ENCODE data around the gene CAPZB. TPM values are rescaled to one million over a fixed set of nuclear protein-coding genes. Genes with fewer than 3 reads are reported as not detected.

Gene CAPZB
- polyA plus RNA-seq, 2 donors = 221 to 272 TPM

GRCh38 chr1:19363536-19364152, 121.7 kb downstream of the CAPZB start:
- WGBS, 2 donors = 56 to 64% methylated on average over 8 of the region's 8 CpGs
- Histone ChIP-seq H3K9me3 (ENCODE audit: control insufficient read depth in 2 of 2, insufficient read depth in 1 of 2, low read depth in 1 of 2, low read length in 1 of 2) (no peaks in the 10 kb centered on the region), H3K4me3 (ENCODE audit: low read depth in 1 of 2, low read length in 2 of 2) (no peak overlapping the region), H3K27ac (ENCODE audit: low read depth in 2 of 2, low read length in 1 of 2) (peak overlapping the region; percentile 28 to 67), H3K27me3 (ENCODE audit: control insufficient read depth in 1 of 2, insufficient read depth in 2 of 2, low read length in 2 of 2) (no peaks in the 10 kb centered on the region), H3K4me1 (ENCODE audit: control insufficient read depth in 2 of 2, insufficient read depth in 2 of 2, low read length in 1 of 2) (peaks cover 14 to 28% of the 10 kb centered on the region in 2 donors), H3K36me3 (ENCODE audit: control insufficient read depth in 2 of 2, insufficient read depth in 2 of 2, low read length in 1 of 2) (peaks cover 0 to 5% of the 10 kb centered on the region in 2 donors)

- Histone ChIP-seq H3K27me3 (ENCODE audit: control insufficient read depth in 1 of 2, insufficient read depth in 2 of 2, low read length in 2 of 2) (no peaks in the 10 kb centered on the region), H3K4me1 (ENCODE audit: control insufficient read depth in 2 of 2, insufficient read depth in 2 of 2, low read length in 1 of 2) (peaks cover 14 to 19% of the 10 kb centered on the region in 2 donors), H3K27ac (ENCODE audit: low read depth in 2 of 2, low read length in 1 of 2) (peak overlapping the region; percentile 62 to 80), H3K9me3 (ENCODE audit: control insufficient read depth in 2 of 2, insufficient read depth in 1 of 2, low read depth in 1 of 2, low read length in 1 of 2) (no peaks in the 10 kb centered on the region), H3K36me3 (ENCODE audit: control insufficient read depth in 2 of 2, insufficient read depth in 2 of 2, low read length in 1 of 2) (peaks cover 0 to 4% of the 10 kb centered on the region in 2 donors), H3K4me3 (ENCODE audit: low read depth in 1 of 2, low read length in 2 of 2) (no peak overlapping the region)
- WGBS, 2 donors = 40 to 50% methylated on average over 8 of the region's 8 CpGs
These were observed 123.7 kb downstream of the CAPZB start for GRCh38 chr1:19361611-19362147.

GRCh38 chr1:19360843-19361610, 124.3 kb downstream of the CAPZB start:
- Histone ChIP-seq H3K27me3 (ENCODE audit: control insufficient read depth in 1 of 2, insufficient read depth in 2 of 2, low read length in 2 of 2) (no peaks in the 10 kb centered on the region), H3K4me3 (ENCODE audit: low read depth in 1 of 2, low read length in 2 of 2) (no peak overlapping the region), H3K4me1 (ENCODE audit: control insufficient read depth in 2 of 2, insufficient read depth in 2 of 2, low read length in 1 of 2) (peaks cover 14 to 19% of the 10 kb centered on the region in 2 donors), H3K27ac (ENCODE audit: low read depth in 2 of 2, low read length in 1 of 2) (peak overlapping the region; percentile 69 to 80), H3K36me3 (ENCODE audit: control insufficient read depth in 2 of 2, insufficient read depth in 2 of 2, low read length in 1 of 2) (peaks cover 5 to 9% of the 10 kb centered on the region in 2 donors), H3K9me3 (ENCODE audit: control insufficient read depth in 2 of 2, insufficient read depth in 1 of 2, low read depth in 1 of 2, low read length in 1 of 2) (no peaks in the 10 kb centered on the region)
- WGBS, 2 donors = 47 to 65% methylated on average over 18 of the region's 18 CpGs

DNA sequence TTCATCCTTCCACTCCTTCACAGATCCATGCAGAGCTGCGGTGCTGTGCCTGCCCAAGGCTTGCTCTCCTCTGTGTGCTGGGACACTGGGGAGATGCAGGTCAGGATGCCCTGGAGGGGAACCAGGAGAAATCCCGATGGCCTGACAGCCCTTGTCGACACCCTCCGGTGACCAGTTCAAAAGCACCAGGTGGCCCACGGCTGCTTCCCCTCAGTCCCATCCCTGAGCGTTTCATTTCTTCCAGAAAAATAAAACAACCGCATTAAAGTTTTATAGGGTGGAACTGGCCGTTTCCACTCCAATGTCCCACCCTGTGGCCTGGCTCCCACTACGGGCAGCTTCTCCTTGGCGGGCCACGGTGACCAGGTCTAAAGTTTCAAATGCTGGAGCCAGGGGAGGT, 124.9 kb downstream of the CAPZB start:
- no peak overlapping the region for H3K4me3 ChIP-seq (ENCODE audit: low read depth in 1 of 2, low read length in 2 of 2)
- H3K4me1 ChIP-seq (ENCODE audit: control insufficient read depth in 2 of 2, insufficient read depth in 2 of 2, low read length in 1 of 2) = peaks cover 14 to 19% of the 10 kb centered on the region in 2 donors
- H3K9me3 ChIP-seq (ENCODE audit: control insufficient read depth in 2 of 2, insufficient read depth in 1 of 2, low read depth in 1 of 2, low read length in 1 of 2) = no peaks in the 10 kb centered on the region
- 32 to 47% methylated on average over 11 of the region's 11 CpGs for WGBS, 2 donors
- H3K36me3 ChIP-seq (ENCODE audit: control insufficient read depth in 2 of 2, insufficient read depth in 2 of 2, low read length in 1 of 2) = peaks cover 7 to 15% of the 10 kb centered on the region in 2 donors
- no peaks in the 10 kb centered on the region for H3K27me3 ChIP-seq (ENCODE audit: control insufficient read depth in 1 of 2, insufficient read depth in 2 of 2, low read length in 2 of 2)
- H3K27ac ChIP-seq (ENCODE audit: low read depth in 2 of 2, low read length in 1 of 2) = peak overlapping the region; percentile 69 to 75

GRCh38 chr1:19360016-19360415, 125.3 kb downstream of the CAPZB start:
- Histone ChIP-seq H3K27ac (ENCODE audit: low read depth in 2 of 2, low read length in 1 of 2) (peak overlapping the region; percentile 69 to 75), H3K4me1 (ENCODE audit: control insufficient read depth in 2 of 2, insufficient read depth in 2 of 2, low read length in 1 of 2) (peaks cover 14 to 19% of the 10 kb centered on the region in 2 donors), H3K9me3 (ENCODE audit: control insufficient read depth in 2 of 2, insufficient read depth in 1 of 2, low read depth in 1 of 2, low read length in 1 of 2) (no peaks in the 10 kb centered on the region), H3K27me3 (ENCODE audit: control insufficient read depth in 1 of 2, insufficient read depth in 2 of 2, low read length in 2 of 2) (no peaks in the 10 kb centered on the region), H3K36me3 (ENCODE audit: control insufficient read depth in 2 of 2, insufficient read depth in 2 of 2, low read length in 1 of 2) (peaks cover 9 to 15% of the 10 kb centered on the region in 2 donors), H3K4me3 (ENCODE audit: low read depth in 1 of 2, low read length in 2 of 2) (no peak overlapping the region)
- 22 to 43% methylated on average over 6 of the region's 6 CpGs for WGBS, 2 donors

DNA sequence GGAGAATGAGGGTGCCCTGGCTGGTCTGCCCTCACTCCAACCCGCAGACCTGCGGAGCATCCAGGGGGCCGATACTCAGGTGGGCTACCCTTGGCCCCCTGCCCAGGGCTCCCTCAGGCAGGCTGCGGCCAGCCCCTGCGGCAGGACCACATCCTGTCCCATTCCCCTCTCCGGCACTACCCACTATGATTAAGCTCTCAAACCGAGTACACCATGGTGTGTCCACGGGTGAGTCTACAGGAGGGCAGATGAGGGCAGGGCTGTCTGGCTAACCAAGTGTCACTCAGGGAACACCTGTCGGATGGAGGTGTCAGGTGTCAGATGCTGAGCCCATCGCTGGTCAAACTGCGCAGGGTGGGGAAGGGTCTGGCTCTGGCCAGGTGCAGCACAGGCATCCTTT, 126.0 kb downstream of the CAPZB start:
- Histone ChIP-seq H3K27me3 (ENCODE audit: control insufficient read depth in 1 of 2, insufficient read depth in 2 of 2, low read length in 2 of 2) (no peaks in the 10 kb centered on the region), H3K36me3 (ENCODE audit: control insufficient read depth in 2 of 2, insufficient read depth in 2 of 2, low read length in 1 of 2) (peaks cover 12 to 21% of the 10 kb centered on the region in 2 donors), H3K27ac (ENCODE audit: low read depth in 2 of 2, low read length in 1 of 2) (peak overlapping the region; percentile 57 to 75), H3K4me1 (ENCODE audit: control insufficient read depth in 2 of 2, insufficient read depth in 2 of 2, low read length in 1 of 2) (peaks cover 14 to 23% of the 10 kb centered on the region in 2 donors), H3K4me3 (ENCODE audit: low read depth in 1 of 2, low read length in 2 of 2) (no peak overlapping the region), H3K9me3 (ENCODE audit: control insufficient read depth in 2 of 2, insufficient read depth in 1 of 2, low read depth in 1 of 2, low read length in 1 of 2) (no peaks in the 10 kb centered on the region)
- WGBS, 2 donors = 74 to 90% methylated on average over 11 of the region's 11 CpGs

GRCh38 chr1:19358710-19359109, 126.6 kb downstream of the CAPZB start:
- 60 to 77% methylated on average over 8 of the region's 8 CpGs for WGBS, 2 donors
- Histone ChIP-seq H3K4me1 (ENCODE audit: control insufficient read depth in 2 of 2, insufficient read depth in 2 of 2, low read length in 1 of 2) (peaks cover 14 to 22% of the 10 kb centered on the region in 2 donors), H3K27me3 (ENCODE audit: control insufficient read depth in 1 of 2, insufficient read depth in 2 of 2, low read length in 2 of 2) (no peaks in the 10 kb centered on the region), H3K4me3 (ENCODE audit: low read depth in 1 of 2, low read length in 2 of 2) (no peak overlapping the region), H3K27ac (ENCODE audit: low read depth in 2 of 2, low read length in 1 of 2) (no peak overlapping the region), H3K36me3 (ENCODE audit: control insufficient read depth in 2 of 2, insufficient read depth in 2 of 2, low read length in 1 of 2) (peaks cover 12 to 24% of the 10 kb centered on the region in 2 donors), H3K9me3 (ENCODE audit: control insufficient read depth in 2 of 2, insufficient read depth in 1 of 2, low read depth in 1 of 2, low read length in 1 of 2) (no peaks in the 10 kb centered on the region)

DNA sequence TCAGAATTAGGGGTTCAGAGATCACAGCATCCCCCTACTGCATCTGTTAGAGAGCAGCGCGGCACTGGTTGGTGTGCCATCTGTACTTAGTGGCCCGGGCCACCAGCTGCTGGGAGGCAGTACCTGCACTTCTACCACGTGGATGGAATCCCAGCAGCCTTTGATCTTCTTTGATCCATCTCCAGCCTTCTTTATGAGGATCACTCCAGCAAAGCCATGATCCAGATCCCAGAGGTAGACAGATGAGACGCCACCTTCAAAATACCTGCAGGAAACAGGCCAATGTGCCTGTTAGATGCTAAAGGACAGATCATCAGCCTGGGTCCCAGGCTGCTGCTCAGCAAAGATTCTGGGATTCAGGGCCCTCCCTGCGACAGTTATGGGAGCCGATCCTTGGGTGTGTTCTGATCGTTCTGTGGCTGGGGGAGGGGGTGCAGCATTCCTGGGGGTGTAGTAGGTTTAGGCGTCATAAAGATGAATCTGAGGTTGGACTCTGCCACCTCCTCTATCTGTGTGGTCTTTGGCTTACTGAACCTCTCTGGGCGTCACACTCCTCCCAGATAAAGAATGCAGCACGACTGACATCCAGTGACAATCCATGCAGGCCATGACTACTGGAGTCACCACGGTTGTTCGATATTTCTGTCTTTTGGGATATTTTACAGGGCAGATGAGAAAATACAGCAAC, 127.9 kb downstream of the CAPZB start:
- Histone ChIP-seq H3K27me3 (ENCODE audit: control insufficient read depth in 1 of 2, insufficient read depth in 2 of 2, low read length in 2 of 2) (no peaks in the 10 kb centered on the region), H3K36me3 (ENCODE audit: control insufficient read depth in 2 of 2, insufficient read depth in 2 of 2, low read length in 1 of 2) (peaks cover 12 to 34% of the 10 kb centered on the region in 2 donors), H3K4me3 (ENCODE audit: low read depth in 1 of 2, low read length in 2 of 2) (no peak overlapping the region), H3K9me3 (ENCODE audit: control insufficient read depth in 2 of 2, insufficient read depth in 1 of 2, low read depth in 1 of 2, low read length in 1 of 2) (no peaks in the 10 kb centered on the region), H3K27ac (ENCODE audit: low read depth in 2 of 2, low read length in 1 of 2) (no peak overlapping the region), H3K4me1 (ENCODE audit: control insufficient read depth in 2 of 2, insufficient read depth in 2 of 2, low read length in 1 of 2) (peaks cover 11 to 33% of the 10 kb centered on the region in 2 donors)
- WGBS, 2 donors = 71 to 77% methylated on average over 13 of the region's 13 CpGs

GRCh38 chr1:19356266-19356665, 129.1 kb downstream of the CAPZB start:
- H3K27me3 ChIP-seq (ENCODE audit: control insufficient read depth in 1 of 2, insufficient read depth in 2 of 2, low read length in 2 of 2) = no peaks in the 10 kb centered on the region
- H3K4me1 ChIP-seq (ENCODE audit: control insufficient read depth in 2 of 2, insufficient read depth in 2 of 2, low read length in 1 of 2) = peaks cover 10 to 34% of the 10 kb centered on the region in 2 donors
- H3K4me3 ChIP-seq (ENCODE audit: low read depth in 1 of 2, low read length in 2 of 2) = no peak overlapping the region
- no peak overlapping the region for H3K27ac ChIP-seq (ENCODE audit: low read depth in 2 of 2, low read length in 1 of 2)
- H3K36me3 ChIP-seq (ENCODE audit: control insufficient read depth in 2 of 2, insufficient read depth in 2 of 2, low read length in 1 of 2) = peaks cover 12 to 37% of the 10 kb centered on the region in 2 donors
- 60 to 84% methylated on average over 5 of the region's 5 CpGs for WGBS, 2 donors
- H3K9me3 ChIP-seq (ENCODE audit: control insufficient read depth in 2 of 2, insufficient read depth in 1 of 2, low read depth in 1 of 2, low read length in 1 of 2) = no peaks in the 10 kb centered on the region

All from esophagus (tissue), 2 donors.